Common myeloid progenitor, CD34-positive (primary cell): Measurements from ENCODE around the gene PALS1. TPM values are rescaled to one million over a fixed set of nuclear protein-coding genes. Genes with fewer than 3 reads are reported as not detected.

Experiments used
- CTCF ChIA-PET: fragments of 350-600 bp; sonication (Branson Sonifier 250); formaldehyde crosslinking; loops from one replicate; lab custom pipeline; 2021; ENCODE audit warnings: antibody characterized with exemption; lab: Charles Lee
- POLR2A ChIA-PET: fragments of 350-600 bp; sonication (Branson Sonifier 250); formaldehyde crosslinking; loops from one replicate; lab custom pipeline; 2021; ENCODE audit warnings: antibody characterized with exemption; lab: Charles Lee
- DNase-seq, 3 donors: peaks; one replicate each; pipeline versions ENCODE4 v3.0.0 to v3.0.0-alpha.2; 2013
- H3K27ac ChIP-seq, 2 experiments: 1 replicate in 1 of 2; 2 replicates in 1 of 2; pipeline ENCODE4 v1.7.0; 2013; ENCODE audit warnings: inconsistent platforms in 2 of 2, low read length in 2 of 2, mild to moderate bottlenecking in 2 of 2, low read depth in 1 of 2, moderate library complexity in 1 of 2; ENCODE audit not compliant: severe bottlenecking in 2 of 2, insufficient read depth in 1 of 2, poor library complexity in 1 of 2
- H3K27me3 ChIP-seq, 5 experiments: replicated peaks in 2 of 5; 1 replicate in 3 of 5; 2 replicates in 2 of 5; pipeline versions ENCODE4 v1.6.1 to v1.7.0; 2013; ENCODE audit warnings: low read length in 4 of 5, mild to moderate bottlenecking in 2 of 5, moderate library complexity in 2 of 5, inconsistent platforms in 1 of 5; ENCODE audit not compliant: insufficient read depth in 5 of 5, control insufficient read depth in 4 of 5
- H3K36me3 ChIP-seq, 4 experiments: 1 replicate in 2 of 4; 2 replicates in 2 of 4; pipeline versions ENCODE4 v1.6.1 to v1.7.0; 2013; ENCODE audit warnings: low read length in 3 of 4, control low read depth in 1 of 4, mild to moderate bottlenecking in 1 of 4; ENCODE audit not compliant: control insufficient read depth in 4 of 4, insufficient read depth in 4 of 4
- H3K4me1 ChIP-seq, 4 experiments: 1 replicate in 3 of 4; 2 replicates in 1 of 4; pipeline versions ENCODE4 v1.6.1 to v1.7.1; 2013; ENCODE audit warnings: low read length in 3 of 4, mild to moderate bottlenecking in 3 of 4, control low read depth in 1 of 4, inconsistent platforms in 1 of 4, moderate library complexity in 1 of 4; ENCODE audit not compliant: control insufficient read depth in 4 of 4, insufficient read depth in 4 of 4; ENCODE audit errors: control extremely low read depth in 1 of 4
- H3K4me3 ChIP-seq, 7 experiments: 1 replicate in 4 of 7; 2 replicates in 3 of 7; pipeline versions ENCODE4 v1.5.1 to v1.7.0; 2013; ENCODE audit warnings: mild to moderate bottlenecking in 7 of 7, low read length in 6 of 7, moderate library complexity in 6 of 7, inconsistent platforms in 2 of 7, low read depth in 2 of 7, control low read depth in 1 of 7; ENCODE audit not compliant: insufficient read depth in 4 of 7, control insufficient read depth in 1 of 7; ENCODE audit errors: extremely low read depth in 1 of 7
- H3K9me3 ChIP-seq, 5 experiments: 1 replicate in 4 of 5; 2 replicates in 1 of 5; pipeline versions ENCODE4 v1.6.1 to v1.7.1; 2013; ENCODE audit warnings: low read length in 4 of 5, mild to moderate bottlenecking in 2 of 5, inconsistent platforms in 1 of 5, low read depth in 1 of 5, moderate library complexity in 1 of 5; ENCODE audit not compliant: control insufficient read depth in 4 of 5, insufficient read depth in 2 of 5; ENCODE audit errors: control extremely low read depth in 1 of 5
- WGBS: methylation state at CpG from one replicate; pipeline ENCODE4 v1.1.5; 2013; ENCODE audit not compliant: insufficient coverage; 5-methylcytosine and 5-hydroxymethylcytosine counted together
- polyA plus RNA-seq: library from polyadenylated mRNA; unstranded; fragments of 120-200 nt; gene quantifications from one replicate; pipeline ENCODE4 v1.2.1, GENCODE V29; 2013

The PALS1 gene
- polyA plus RNA-seq: 14.9 TPM

DNA sequence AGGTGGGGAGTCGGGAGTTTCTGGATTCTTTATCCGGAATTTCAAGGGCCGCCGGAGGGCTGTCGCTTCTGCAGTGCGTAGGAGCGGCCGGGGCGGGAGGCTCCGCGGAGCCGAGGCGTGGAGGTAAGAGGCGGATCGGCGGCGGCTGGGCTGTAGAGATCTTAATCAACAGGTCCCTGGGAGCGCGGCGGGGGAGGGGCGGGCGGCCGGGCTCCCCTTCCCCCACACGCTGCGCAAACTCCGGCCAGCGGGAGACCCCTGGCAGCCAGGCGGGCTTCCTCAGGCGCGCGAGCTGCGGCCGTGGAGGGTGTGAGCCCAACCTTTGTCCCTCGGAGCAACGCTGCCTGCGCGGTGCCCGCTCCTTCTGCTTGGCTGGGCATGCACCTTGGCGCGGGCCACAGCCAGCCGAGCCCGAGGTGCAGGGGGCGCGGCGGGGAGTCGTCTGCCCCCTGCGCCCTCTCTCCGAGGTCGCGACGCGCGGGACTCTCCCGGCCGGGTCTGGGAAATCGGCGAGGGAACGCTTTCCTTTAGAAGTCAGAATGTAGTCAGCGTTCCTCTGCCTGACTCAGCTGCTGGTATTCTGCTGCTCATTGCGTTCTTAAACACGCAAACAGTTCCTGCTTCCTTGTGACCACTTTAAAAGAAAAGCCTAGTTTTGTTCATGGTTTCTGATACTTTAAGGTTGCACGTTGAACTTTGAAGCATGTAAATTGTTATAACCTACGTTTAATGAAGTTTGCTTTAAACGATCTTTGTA, at the start of gene PALS1:
Gene PALS1, plus strand, starts transcription at position 25 of the 757 bp plus-strand sequence. CDS start 37,736 bp downstream, outside the sequence.
- Histone ChIP-seq H3K36me3 (no peaks in the 10 kb centered on the region), H3K4me3 (peak within 1 kb of the TSS; percentile 78 to 96 (median 89)), H3K4me1 (peaks cover 4 to 22% (median 16%) of the 10 kb centered on the region in 4 experiments), H3K27me3 (peaks cover 0 to 7% (median 0%) of the 10 kb centered on the region in 5 experiments), H3K9me3 (no peaks in the 10 kb centered on the region), H3K27ac (peak within 1 kb of the TSS; percentile 54 to 82)
- ChIA-PET CTCF (interaction anchor here (1.2 to 1.5 kb wide), 2 partner anchors 8 to 11 kb away, joined by 3 to 10 read pairs; no protein-coding TSS in a partner anchor), POLR2A (no interaction called here)
- WGBS: under 1% methylated on average over 59 of the region's 64 CpGs
- DNase-seq: no peak

DNA sequence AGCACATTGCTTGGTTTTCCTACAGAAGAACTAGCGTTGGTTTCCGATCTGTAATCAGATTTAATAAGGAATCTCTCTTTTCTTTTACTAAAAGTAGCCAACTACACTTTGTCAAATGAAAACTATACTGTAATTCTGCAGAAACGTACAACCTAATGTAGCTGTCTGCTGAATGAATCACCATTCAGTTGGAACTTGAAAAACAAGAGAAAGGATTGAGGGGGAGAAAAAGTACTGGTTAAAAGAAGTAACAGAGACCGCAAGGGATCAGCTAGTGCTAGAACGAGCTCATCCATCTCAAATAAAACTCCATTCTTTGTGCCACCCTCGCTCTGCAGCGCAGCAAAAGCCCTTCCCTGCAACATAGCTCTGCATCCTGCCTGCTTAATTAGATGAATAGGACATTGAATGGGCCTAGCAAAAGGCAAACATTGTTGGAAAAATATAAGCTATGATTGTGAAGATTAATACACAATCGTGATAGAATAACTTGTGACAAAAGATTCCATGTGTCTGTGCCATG, 49.4 kb upstream of the PALS1 start:
- CTCF ChIA-PET: interaction anchor here (1.4 kb wide), 1 partner anchor 94 kb away, joined by 5 read pairs; no protein-coding TSS in a partner anchor
- 93% methylated on average over 6 of the region's 8 CpGs for WGBS
- POLR2A ChIA-PET: no interaction called here
- Histone ChIP-seq H3K4me1 (no peaks in the 10 kb centered on the region), H3K9me3 (no peaks in the 10 kb centered on the region), H3K4me3 (no peak overlapping the region), H3K27me3 (no peaks in the 10 kb centered on the region), H3K27ac (no peak overlapping the region), H3K36me3 (no peaks in the 10 kb centered on the region)
- DNase-seq: no peak

DNA sequence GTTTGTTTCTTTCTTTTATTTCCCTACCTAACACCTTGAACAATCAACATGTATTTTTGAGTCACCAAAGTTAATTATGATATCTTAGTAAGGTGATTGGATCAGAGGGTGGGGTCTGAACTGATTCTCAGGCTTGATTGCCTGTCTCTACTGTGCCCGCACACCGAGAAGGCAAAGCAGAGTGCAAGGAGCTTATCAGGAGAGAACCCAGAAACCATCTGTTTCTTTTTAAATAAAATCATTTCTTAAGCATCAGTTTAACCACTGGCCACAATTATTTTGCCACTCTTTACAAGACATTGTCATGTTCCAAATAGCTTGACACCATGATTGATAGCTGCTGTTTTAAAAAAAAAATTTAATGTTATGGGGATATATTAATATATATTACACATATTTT, 48.9 kb upstream of the PALS1 start:
- H3K4me3 ChIP-seq: no peak overlapping the region
- no peaks in the 10 kb centered on the region for H3K36me3 ChIP-seq
- ChIA-PET CTCF (interaction anchor here (1.4 kb wide), 1 partner anchor 93 kb away, joined by 5 read pairs; no protein-coding TSS in a partner anchor), POLR2A (no interaction called here)
- peak in 2 of 3 donors; percentile 33 to 63 for DNase-seq
- no peaks in the 10 kb centered on the region for H3K4me1 ChIP-seq
- H3K27me3 ChIP-seq: no peaks in the 10 kb centered on the region
- no CpG with 5 or more reads among the region's 2 CpGs for WGBS
- H3K27ac ChIP-seq: no peak overlapping the region
- no peaks in the 10 kb centered on the region for H3K9me3 ChIP-seq

DNA sequence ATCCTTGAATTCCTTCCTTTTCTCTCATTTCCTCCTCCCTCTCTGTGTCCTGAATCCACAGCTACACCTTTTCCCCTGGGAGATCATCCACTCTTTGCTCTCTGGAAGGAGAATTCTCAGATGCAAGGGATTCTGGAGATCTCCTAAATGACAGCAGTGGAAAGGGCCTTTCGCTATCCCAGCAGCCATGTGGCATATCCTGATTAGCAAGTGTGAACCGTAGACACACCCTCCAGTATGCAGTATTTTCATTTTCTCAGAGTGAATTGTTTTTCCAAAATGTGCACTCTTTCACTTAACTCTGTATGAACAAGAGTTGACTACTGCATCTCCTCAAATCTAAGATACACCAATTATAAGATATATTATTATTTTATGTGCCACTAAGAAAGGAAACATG, 46.0 kb upstream of the PALS1 start:
- 93% methylated on average over 2 of the region's 2 CpGs for WGBS

DNA sequence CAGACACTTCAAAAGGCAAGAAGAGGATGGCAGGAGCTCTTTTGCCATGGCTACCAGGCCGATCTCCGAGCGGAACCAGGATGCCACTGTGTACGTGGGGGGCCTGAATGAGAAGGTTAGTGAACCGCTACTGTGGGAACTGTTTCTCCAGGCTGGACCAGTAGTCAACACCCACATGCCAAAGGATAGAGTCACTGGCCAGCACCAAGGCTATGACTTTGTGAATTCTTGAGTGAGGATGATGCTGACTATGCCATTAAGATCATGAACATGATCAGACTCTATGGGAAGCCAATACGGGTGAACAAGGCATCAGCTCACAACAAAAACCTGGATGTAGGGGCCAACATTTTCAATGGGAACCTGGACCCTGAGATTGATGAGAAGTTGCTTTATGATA, 42.2 kb upstream of the PALS1 start:
- WGBS: 100% methylated on average over 6 of the region's 6 CpGs
- Histone ChIP-seq H3K27me3 (no peaks in the 10 kb centered on the region), H3K9me3 (no peaks in the 10 kb centered on the region), H3K27ac (no peak overlapping the region), H3K4me1 (no peaks in the 10 kb centered on the region), H3K36me3 (no peaks in the 10 kb centered on the region), H3K4me3 (no peak overlapping the region)
- CTCF ChIA-PET: no interaction called here
- no peak for DNase-seq
- POLR2A ChIA-PET: no interaction called here

More for the DNA sequence above, 46.0 kb upstream of the PALS1 start:
- H3K27ac ChIP-seq: no peak overlapping the region
- H3K4me1 ChIP-seq: no peaks in the 10 kb centered on the region
- no peak overlapping the region for H3K4me3 ChIP-seq
- H3K9me3 ChIP-seq: no peaks in the 10 kb centered on the region
- DNase-seq: peak in 1 of 3 donors; percentile 10
- H3K36me3 ChIP-seq: no peaks in the 10 kb centered on the region
- no peaks in the 10 kb centered on the region for H3K27me3 ChIP-seq
- POLR2A ChIA-PET: no interaction called here
- CTCF ChIA-PET: no interaction called here

DNA sequence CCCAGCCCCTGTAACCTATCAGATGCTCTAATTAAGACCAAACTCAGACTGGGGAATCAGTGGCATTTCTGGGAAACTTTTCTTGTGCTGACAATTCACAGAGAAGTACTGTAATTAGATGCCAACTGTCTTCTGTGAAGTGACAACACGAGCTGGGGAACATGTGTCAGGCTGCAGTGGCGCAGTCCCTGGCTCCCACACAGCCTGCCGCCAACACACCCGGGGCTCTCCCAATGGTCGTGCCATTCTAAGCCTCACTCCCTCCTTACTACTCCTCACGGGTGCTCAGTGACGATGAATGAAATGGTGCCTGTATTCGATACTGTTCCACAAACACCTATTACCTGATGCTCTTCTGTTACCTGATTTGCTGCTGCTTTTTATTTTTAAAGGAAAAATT, 33.4 kb upstream of the PALS1 start:
- Histone ChIP-seq H3K36me3 (no peaks in the 10 kb centered on the region), H3K27ac (no peak overlapping the region), H3K9me3 (no peaks in the 10 kb centered on the region), H3K4me3 (no peak overlapping the region), H3K4me1 (no peaks in the 10 kb centered on the region), H3K27me3 (no peaks in the 10 kb centered on the region)
- 100% methylated on average over 6 of the region's 8 CpGs for WGBS
- DNase-seq: no peak
- ChIA-PET POLR2A (no interaction called here), CTCF (no interaction called here)

DNA sequence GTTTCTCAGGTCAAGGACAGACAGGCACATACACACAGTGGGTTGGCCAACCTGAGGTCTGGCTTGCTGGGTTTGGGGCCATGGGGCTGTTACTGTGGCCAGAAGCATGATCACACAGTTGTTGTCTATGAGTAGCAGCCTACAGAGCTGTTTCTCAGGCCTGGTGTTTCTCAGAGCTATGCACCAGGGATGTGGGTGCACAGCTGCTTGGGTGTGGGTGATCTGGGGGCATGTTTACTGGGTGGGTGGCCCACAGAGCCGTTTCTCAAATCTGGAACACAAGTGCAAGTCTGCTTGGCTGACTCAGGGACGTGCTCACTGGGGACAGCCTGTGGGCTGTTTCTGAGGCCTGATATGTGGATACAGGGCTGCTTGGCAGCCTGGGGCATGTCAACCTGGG, 23.1 kb upstream of the PALS1 start:
- Histone ChIP-seq H3K9me3 (peaks cover 0 to 2% (median 0%) of the 10 kb centered on the region in 5 experiments), H3K4me1 (no peaks in the 10 kb centered on the region), H3K36me3 (no peaks in the 10 kb centered on the region), H3K4me3 (no peak overlapping the region), H3K27ac (no peak overlapping the region), H3K27me3 (no peaks in the 10 kb centered on the region)
- POLR2A ChIA-PET: no interaction called here
- WGBS: 94% methylated on average over 2 of the region's 2 CpGs
- CTCF ChIA-PET: no interaction called here
- no peak for DNase-seq
